ENCODE results near the gene FRK.

Gene FRK

GRCh38 chr6:116011520-116011919 is 49.2 kb downstream of the FRK start:
- H3K4me1 ChIP-seq (ENCODE audit: control insufficient read depth in 2 of 2, insufficient read depth in 1 of 2, low read depth in 1 of 2, low read length in 2 of 2): no peaks in the 10 kb centered on the region
- no peak overlapping the region for H4K91ac ChIP-seq (ENCODE audit: low read depth, low read length, poor library complexity)
- no peak overlapping the region for H3K18ac ChIP-seq (ENCODE audit: low read length)
- no peak overlapping the region for H2BK12ac ChIP-seq (ENCODE audit: low read length)
- no peaks in the 10 kb centered on the region for H3K79me1 ChIP-seq (ENCODE audit: low read depth, low read length)
- no peak overlapping the region for H4K8ac ChIP-seq (ENCODE audit: low read depth, low read length)
- H3K27ac ChIP-seq (replicated peaks; ENCODE audit: low read length): no peak overlapping the region
- no peak overlapping the region for H3K4me2 ChIP-seq (ENCODE audit: insufficient read depth, low read length, poor library complexity, severe bottlenecking)
- no peak for DNase-seq (ENCODE audit: low spot score)
- no peak overlapping the region for H2BK5ac ChIP-seq (ENCODE audit: low read length)
- WGBS, 2 donors (ENCODE audit: extremely low coverage in 2 of 2, insufficient read length in 2 of 2, insufficient replicate concordance in 1 of 2): no CpG with 5 or more reads among the region's 3 CpGs
- no peak overlapping the region for H3K23ac ChIP-seq (ENCODE audit: low read depth, low read length, poor library complexity)
- no peak overlapping the region for H2BK120ac ChIP-seq (ENCODE audit: low read depth, low read length)
- H3K9me3 ChIP-seq (replicated peaks in 1 of 2; ENCODE audit: control insufficient read depth in 2 of 2, insufficient read depth in 1 of 2, low read depth in 1 of 2, low read length in 2 of 2): no peaks in the 10 kb centered on the region
- H3K4me3 ChIP-seq (ENCODE audit: low read length in 2 of 2): no peak overlapping the region
- no peak overlapping the region for H3K14ac ChIP-seq (ENCODE audit: low read length)
- no peak overlapping the region for H2AFZ ChIP-seq (ENCODE audit: low read length)
- H2AK5ac ChIP-seq (ENCODE audit: low read depth, low read length): no peak overlapping the region
- no peaks in the 10 kb centered on the region for H3K36me3 ChIP-seq (replicated peaks in 1 of 2; ENCODE audit: control insufficient read depth in 2 of 2, insufficient read depth in 2 of 2, low read length in 2 of 2)
- no peak overlapping the region for H3K9ac ChIP-seq (ENCODE audit: low read depth, low read length, poor library complexity)
- H2BK15ac ChIP-seq (ENCODE audit: low read length): no peak overlapping the region
- H3K27me3 ChIP-seq (ENCODE audit: control insufficient read depth in 3 of 3, insufficient read depth in 3 of 3, low read depth in 1 of 3, low read length in 3 of 3): no peaks in the 10 kb centered on the region
- no peak overlapping the region for H3K4ac ChIP-seq (ENCODE audit: low read length)

- Histone ChIP-seq H3K27ac (replicated peaks; ENCODE audit: low read length) (no peak overlapping the region), H3K23ac (ENCODE audit: low read depth, low read length, poor library complexity) (no peak overlapping the region), H3K27me3 (ENCODE audit: control insufficient read depth in 3 of 3, insufficient read depth in 3 of 3, low read depth in 1 of 3, low read length in 3 of 3) (no peaks in the 10 kb centered on the region), H3K36me3 (replicated peaks in 1 of 2; ENCODE audit: control insufficient read depth in 2 of 2, insufficient read depth in 2 of 2, low read length in 2 of 2) (no peaks in the 10 kb centered on the region), H4K8ac (ENCODE audit: low read depth, low read length) (no peak overlapping the region), H2BK15ac (ENCODE audit: low read length) (no peak overlapping the region), H3K18ac (ENCODE audit: low read length) (no peak overlapping the region), H2BK120ac (ENCODE audit: low read depth, low read length) (no peak overlapping the region), H3K4me3 (ENCODE audit: low read length in 2 of 2) (no peak overlapping the region), H3K4me2 (ENCODE audit: insufficient read depth, low read length, poor library complexity, severe bottlenecking) (no peak overlapping the region), H2BK12ac (ENCODE audit: low read length) (no peak overlapping the region), H3K4me1 (ENCODE audit: control insufficient read depth in 2 of 2, insufficient read depth in 1 of 2, low read depth in 1 of 2, low read length in 2 of 2) (no peaks in the 10 kb centered on the region), H3K9me3 (replicated peaks in 1 of 2; ENCODE audit: control insufficient read depth in 2 of 2, insufficient read depth in 1 of 2, low read depth in 1 of 2, low read length in 2 of 2) (no peaks in the 10 kb centered on the region), H3K4ac (ENCODE audit: low read length) (no peak overlapping the region), H2AFZ (ENCODE audit: low read length) (no peak overlapping the region), H2BK5ac (ENCODE audit: low read length) (no peak overlapping the region), H3K79me1 (ENCODE audit: low read depth, low read length) (no peaks in the 10 kb centered on the region), H3K14ac (ENCODE audit: low read length) (no peak overlapping the region), H4K91ac (ENCODE audit: low read depth, low read length, poor library complexity) (no peak overlapping the region), H2AK5ac (ENCODE audit: low read depth, low read length) (no peak overlapping the region), H3K9ac (ENCODE audit: low read depth, low read length, poor library complexity) (no peak overlapping the region)
- DNase-seq (ENCODE audit: low spot score): peak; percentile 39
- WGBS, 2 donors (ENCODE audit: extremely low coverage in 2 of 2, insufficient read length in 2 of 2, insufficient replicate concordance in 1 of 2): no CpG with 5 or more reads among the region's 3 CpGs
Observed at GRCh38 chr6:116010790-116011401, 49.8 kb downstream of the FRK start.

DNA sequence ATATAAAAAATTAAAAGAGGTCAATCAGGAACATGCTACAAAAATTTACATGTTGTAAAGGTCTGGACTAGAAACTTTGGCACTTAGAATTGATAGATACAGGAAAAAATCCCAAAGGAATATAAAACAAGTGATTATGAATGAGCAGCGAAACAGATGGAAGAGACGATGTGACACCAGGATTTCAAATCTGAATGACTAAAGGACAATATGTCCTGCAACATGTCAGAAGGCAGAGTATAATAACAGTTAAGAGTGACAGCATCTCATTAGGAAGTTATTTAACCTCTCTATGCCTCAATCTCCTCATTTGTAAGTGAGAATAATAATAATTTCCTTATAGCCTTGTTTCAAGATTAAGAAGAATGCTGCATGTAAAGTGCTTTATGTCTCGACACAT is 50.3 kb downstream of the FRK start:
- no CpG with 5 or more reads among the region's 3 CpGs for WGBS, 2 donors (ENCODE audit: extremely low coverage in 2 of 2, insufficient read length in 2 of 2, insufficient replicate concordance in 1 of 2)
- no peak for DNase-seq (ENCODE audit: low spot score)
- no peak overlapping the region for H3K23ac ChIP-seq (ENCODE audit: low read depth, low read length, poor library complexity)

GRCh38 chr6:116008470-116009243 is 52.0 kb downstream of the FRK start:
- no peak overlapping the region for H3K4ac ChIP-seq (ENCODE audit: low read length)
- no peak overlapping the region for H3K4me2 ChIP-seq (ENCODE audit: insufficient read depth, low read length, poor library complexity, severe bottlenecking)
- no peak overlapping the region for H3K23ac ChIP-seq (ENCODE audit: low read depth, low read length, poor library complexity)
- no peaks in the 10 kb centered on the region for H3K4me1 ChIP-seq (ENCODE audit: control insufficient read depth in 2 of 2, insufficient read depth in 1 of 2, low read depth in 1 of 2, low read length in 2 of 2)
- no peaks in the 10 kb centered on the region for H3K36me3 ChIP-seq (replicated peaks in 1 of 2; ENCODE audit: control insufficient read depth in 2 of 2, insufficient read depth in 2 of 2, low read length in 2 of 2)
- H2AK5ac ChIP-seq (ENCODE audit: low read depth, low read length): no peak overlapping the region
- no peak overlapping the region for H2BK5ac ChIP-seq (ENCODE audit: low read length)
- no peak overlapping the region for H3K14ac ChIP-seq (ENCODE audit: low read length)
- H3K9ac ChIP-seq (ENCODE audit: low read depth, low read length, poor library complexity): no peak overlapping the region
- WGBS, 2 donors (ENCODE audit: extremely low coverage in 2 of 2, insufficient read length in 2 of 2, insufficient replicate concordance in 1 of 2): no CpG with 5 or more reads among the region's 6 CpGs
- H3K27me3 ChIP-seq (ENCODE audit: control insufficient read depth in 3 of 3, insufficient read depth in 3 of 3, low read depth in 1 of 3, low read length in 3 of 3): no peaks in the 10 kb centered on the region
- H3K79me1 ChIP-seq (ENCODE audit: low read depth, low read length): no peaks in the 10 kb centered on the region
- H2BK120ac ChIP-seq (ENCODE audit: low read depth, low read length): no peak overlapping the region
- no peak overlapping the region for H3K18ac ChIP-seq (ENCODE audit: low read length)
- H2BK15ac ChIP-seq (ENCODE audit: low read length): no peak overlapping the region
- H2BK12ac ChIP-seq (ENCODE audit: low read length): no peak overlapping the region
- no peaks in the 10 kb centered on the region for H3K9me3 ChIP-seq (replicated peaks in 1 of 2; ENCODE audit: control insufficient read depth in 2 of 2, insufficient read depth in 1 of 2, low read depth in 1 of 2, low read length in 2 of 2)
- no peak overlapping the region for H3K27ac ChIP-seq (replicated peaks; ENCODE audit: low read length)
- no peak overlapping the region for H4K8ac ChIP-seq (ENCODE audit: low read depth, low read length)
- H3K4me3 ChIP-seq (ENCODE audit: low read length in 2 of 2): no peak overlapping the region
- no peak for DNase-seq (ENCODE audit: low spot score)
- no peak overlapping the region for H4K91ac ChIP-seq (ENCODE audit: low read depth, low read length, poor library complexity)
- H2AFZ ChIP-seq (ENCODE audit: low read length): peak overlapping the region; percentile 67

More for the DNA sequence above, 50.3 kb downstream of the FRK start:
- H3K9me3 ChIP-seq (replicated peaks in 1 of 2; ENCODE audit: control insufficient read depth in 2 of 2, insufficient read depth in 1 of 2, low read depth in 1 of 2, low read length in 2 of 2): no peaks in the 10 kb centered on the region
- H4K8ac ChIP-seq (ENCODE audit: low read depth, low read length): no peak overlapping the region
- no peak overlapping the region for H3K4me3 ChIP-seq (ENCODE audit: low read length in 2 of 2)
- H3K4ac ChIP-seq (ENCODE audit: low read length): no peak overlapping the region
- no peaks in the 10 kb centered on the region for H3K27me3 ChIP-seq (ENCODE audit: control insufficient read depth in 3 of 3, insufficient read depth in 3 of 3, low read depth in 1 of 3, low read length in 3 of 3)
- no peak overlapping the region for H2AFZ ChIP-seq (ENCODE audit: low read length)
- H2BK12ac ChIP-seq (ENCODE audit: low read length): no peak overlapping the region
- no peak overlapping the region for H4K91ac ChIP-seq (ENCODE audit: low read depth, low read length, poor library complexity)
- no peaks in the 10 kb centered on the region for H3K36me3 ChIP-seq (replicated peaks in 1 of 2; ENCODE audit: control insufficient read depth in 2 of 2, insufficient read depth in 2 of 2, low read length in 2 of 2)
- no peak overlapping the region for H2BK120ac ChIP-seq (ENCODE audit: low read depth, low read length)
- no peak overlapping the region for H3K9ac ChIP-seq (ENCODE audit: low read depth, low read length, poor library complexity)
- no peak overlapping the region for H2BK15ac ChIP-seq (ENCODE audit: low read length)
- H2BK5ac ChIP-seq (ENCODE audit: low read length): no peak overlapping the region
- H3K18ac ChIP-seq (ENCODE audit: low read length): no peak overlapping the region
- no peak overlapping the region for H3K4me2 ChIP-seq (ENCODE audit: insufficient read depth, low read length, poor library complexity, severe bottlenecking)
- H3K79me1 ChIP-seq (ENCODE audit: low read depth, low read length): no peaks in the 10 kb centered on the region
- no peak overlapping the region for H3K14ac ChIP-seq (ENCODE audit: low read length)
- H2AK5ac ChIP-seq (ENCODE audit: low read depth, low read length): no peak overlapping the region
- no peaks in the 10 kb centered on the region for H3K4me1 ChIP-seq (ENCODE audit: control insufficient read depth in 2 of 2, insufficient read depth in 1 of 2, low read depth in 1 of 2, low read length in 2 of 2)
- no peak overlapping the region for H3K27ac ChIP-seq (replicated peaks; ENCODE audit: low read length)
